K562 (cell line): ENCODE measurements around the gene BTAF1. TPM values are rescaled to one million over a fixed set of nuclear protein-coding genes. Genes with fewer than 3 reads are reported as not detected.

Experiments
- C11orf30 ChIP-seq: fragments of 450-650 bp; IDR thresholded peaks from 2 replicates; pipeline ENCODE4 v1.6.1; 2016; ENCODE audit warnings: low read depth, mild to moderate bottlenecking
- CBFA2T2 ChIP-seq: fragments of 450-650 bp; conservative IDR thresholded peaks from 2 replicates; pipeline ENCODE4 v1.6.1; 2017; ENCODE audit warnings: mild to moderate bottlenecking
- DPF2 ChIP-seq: fragments of 450-650 bp; IDR thresholded peaks from 2 replicates; pipeline ENCODE4 v1.6.1; 2016
- ELF2 ChIP-seq: fragments of 250-450 bp; sonication (Bioruptor Pico); IDR thresholded peaks from 2 replicates; pipeline ENCODE4 v1.5.0; 2021; ENCODE audit warnings: mild to moderate bottlenecking
- FIP1L1 ChIP-seq: fragments of 200-400 bp; formaldehyde crosslinking; IDR thresholded peaks from 2 replicates; pipeline ENCODE4 v1.6.1; 2018; ENCODE audit warnings: mild to moderate bottlenecking, low read depth, low read length; ENCODE audit not compliant: poor library complexity, severe bottlenecking
- JUN ChIP-seq, 2 experiments: sonication (generic) in 1 of 2; formaldehyde crosslinking in 1 of 2; IDR thresholded peaks; 2 replicates each; pipeline versions ENCODE4 v1.6.1 to v1.8.0; 2012 to 2022; ENCODE audit warnings: borderline replicate concordance in 2 of 2, mild to moderate bottlenecking in 2 of 2, improper control_type of control experiment in 1 of 2, low read depth in 1 of 2, low read length in 1 of 2, missing genetic modification reagents in 1 of 2
- NR2F6 ChIP-seq: fragments of 450-650 bp; formaldehyde crosslinking; IDR thresholded peaks from 2 replicates; pipeline ENCODE4 v1.4.0; 2020; ENCODE audit warnings: mild to moderate bottlenecking
- SNRNP70 ChIP-seq: fragments of 200-400 bp; formaldehyde crosslinking; optimal IDR thresholded peaks from 2 replicates; pipeline ENCODE3; 2017; ENCODE audit warnings: low read depth, low read length
- SPI1 ChIP-seq: IDR thresholded peaks from 2 replicates; pipeline ENCODE4 v1.6.1; 2011; ENCODE audit warnings: low read depth, low read length, control low read depth, borderline replicate concordance
- ZFX ChIP-seq: sonication (generic); formaldehyde crosslinking; IDR thresholded peaks from 2 replicates; pipeline ENCODE4 v1.8.0; 2022; ENCODE audit warnings: mild to moderate bottlenecking, missing genetic modification reagents, moderate library complexity
- ZNF184 ChIP-seq: sonication (generic); formaldehyde crosslinking; IDR thresholded peaks from 2 replicates; pipeline ENCODE4 v1.5.0; 2020; ENCODE audit warnings: missing genetic modification reagents
- ZNF41 ChIP-seq: fragments of 250-450 bp; sonication (Bioruptor Pico); conservative IDR thresholded peaks from 2 replicates; pipeline ENCODE4 v1.4.0; 2020; ENCODE audit warnings: mild to moderate bottlenecking
- ZNF707 ChIP-seq: fragments of 250-450 bp; sonication (Bioruptor Pico); conservative IDR thresholded peaks from 2 replicates; pipeline ENCODE4 v1.8.0; 2022; ENCODE audit warnings: inconsistent platforms, mild to moderate bottlenecking, moderate library complexity
- ZNF766 ChIP-seq: fragments of 200-800 bp; sonication (Bioruptor generic); conservative IDR thresholded peaks from 2 replicates; pipeline ENCODE4 v1.6.1; 2016; ENCODE audit warnings: missing genetic modification characterization, missing compliant biosample characterization
- polyA plus RNA-seq, 8 experiments: library from polyadenylated mRNA; depleted of rRNA in 4 of 8; stranded (reverse) in 5 of 8; unstranded in 3 of 8; fragments of >200 nt; fragmentation: Nextera tagmentation in 2 of 8; fragmentation: Illumina TruSeq in 1 of 8; extraction: Ambion mirVana in 2 of 8; extraction: Trizol in 1 of 8; gene quantifications; 2 replicates each; pipeline versions ENCODE4 v1.2.1 to v1.2.3, GENCODE V29; 2011 to 2014; ENCODE audit warnings: inconsistent platforms in 1 of 8, missing spikeins in 1 of 8
- total RNA-seq, 7 experiments: library from RNA; depleted of rRNA in 6 of 7; stranded (reverse); fragments of >200 nt in 6 of 7; fragmentation: Illumina TruSeq in 2 of 7; extraction: Trizol in 2 of 7; gene quantifications; 2 replicates each; pipeline versions ENCODE4 v1.2.1 to v1.2.3, GENCODE V29; 2011 to 2021; ENCODE audit warnings: low replicate concordance in 1 of 7
- TF ChIP-seq, protein P1 (sequence below): fragments of 250-450 bp; sonication (Bioruptor Pico); IDR thresholded peaks from 2 replicates; pipeline ENCODE4 v1.4.0; 2020; ENCODE audit warnings: mild to moderate bottlenecking, moderate library complexity
- TF ChIP-seq, protein P2 (sequence below): IDR thresholded peaks from 2 replicates; pipeline ENCODE4 v1.6.1; 2011; ENCODE audit warnings: borderline replicate concordance, low read depth, mild to moderate bottlenecking, moderate library complexity, low read length; ENCODE audit not compliant: insufficient read depth, poor library complexity, severe bottlenecking
- TF ChIP-seq, protein P3 (sequence below): sonication (generic); formaldehyde crosslinking; IDR thresholded peaks from 2 replicates; pipeline ENCODE4 v1.8.0; 2022; ENCODE audit warnings: mild to moderate bottlenecking, missing genetic modification reagents

Gene BTAF1
- total and polyA plus RNA-seq, 9 of the 15 experiments (the other 6 are each of a cell fraction or from before 2014, with no cell fraction given), result 6.6 to 70.7 (median 30.5) TPM

GRCh38 chr10:91908337-91909116 lies 15.0 kb upstream of the BTAF1 start (continued):
- TF ChIP-seq SPI1, result no peak
- no peak for TF ChIP-seq ZNF41 (CRISPR knock-in tag)
- TF ChIP-seq, protein P1, sequence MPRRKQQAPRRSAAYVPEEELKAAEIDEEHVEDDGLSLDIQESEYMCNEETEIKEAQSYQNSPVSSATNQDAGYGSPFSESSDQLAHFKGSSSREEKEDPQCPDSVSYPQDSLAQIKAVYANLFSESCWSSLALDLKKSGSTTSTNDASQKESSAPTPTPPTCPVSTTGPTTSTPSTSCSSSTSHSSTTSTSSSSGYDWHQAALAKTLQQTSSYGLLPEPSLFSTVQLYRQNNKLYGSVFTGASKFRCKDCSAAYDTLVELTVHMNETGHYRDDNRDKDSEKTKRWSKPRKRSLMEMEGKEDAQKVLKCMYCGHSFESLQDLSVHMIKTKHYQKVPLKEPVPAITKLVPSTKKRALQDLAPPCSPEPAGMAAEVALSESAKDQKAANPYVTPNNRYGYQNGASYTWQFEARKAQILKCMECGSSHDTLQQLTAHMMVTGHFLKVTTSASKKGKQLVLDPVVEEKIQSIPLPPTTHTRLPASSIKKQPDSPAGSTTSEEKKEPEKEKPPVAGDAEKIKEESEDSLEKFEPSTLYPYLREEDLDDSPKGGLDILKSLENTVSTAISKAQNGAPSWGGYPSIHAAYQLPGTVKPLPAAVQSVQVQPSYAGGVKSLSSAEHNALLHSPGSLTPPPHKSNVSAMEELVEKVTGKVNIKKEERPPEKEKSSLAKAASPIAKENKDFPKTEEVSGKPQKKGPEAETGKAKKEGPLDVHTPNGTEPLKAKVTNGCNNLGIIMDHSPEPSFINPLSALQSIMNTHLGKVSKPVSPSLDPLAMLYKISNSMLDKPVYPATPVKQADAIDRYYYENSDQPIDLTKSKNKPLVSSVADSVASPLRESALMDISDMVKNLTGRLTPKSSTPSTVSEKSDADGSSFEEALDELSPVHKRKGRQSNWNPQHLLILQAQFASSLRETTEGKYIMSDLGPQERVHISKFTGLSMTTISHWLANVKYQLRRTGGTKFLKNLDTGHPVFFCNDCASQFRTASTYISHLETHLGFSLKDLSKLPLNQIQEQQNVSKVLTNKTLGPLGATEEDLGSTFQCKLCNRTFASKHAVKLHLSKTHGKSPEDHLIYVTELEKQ (CRISPR knock-in tag), result no peak
- no peak for TF ChIP-seq DPF2
- no peak for TF ChIP-seq CBFA2T2
- peak; percentile 45 for TF ChIP-seq ZFX (CRISPR knock-in tag)
- TF ChIP-seq ZNF707 (CRISPR knock-in tag), result no peak
- TF ChIP-seq JUN (IDR thresholded peaks at IDR 0.05; ENCODE audit: borderline replicate concordance, low read depth, low read length), result peak; percentile 24; the same call in 1 of the 2 replicates
- TF ChIP-seq JUN (CRISPR knock-in tag; IDR thresholded peaks at IDR 0.05; ENCODE audit: borderline replicate concordance), result no peak
- TF ChIP-seq, protein P2, sequence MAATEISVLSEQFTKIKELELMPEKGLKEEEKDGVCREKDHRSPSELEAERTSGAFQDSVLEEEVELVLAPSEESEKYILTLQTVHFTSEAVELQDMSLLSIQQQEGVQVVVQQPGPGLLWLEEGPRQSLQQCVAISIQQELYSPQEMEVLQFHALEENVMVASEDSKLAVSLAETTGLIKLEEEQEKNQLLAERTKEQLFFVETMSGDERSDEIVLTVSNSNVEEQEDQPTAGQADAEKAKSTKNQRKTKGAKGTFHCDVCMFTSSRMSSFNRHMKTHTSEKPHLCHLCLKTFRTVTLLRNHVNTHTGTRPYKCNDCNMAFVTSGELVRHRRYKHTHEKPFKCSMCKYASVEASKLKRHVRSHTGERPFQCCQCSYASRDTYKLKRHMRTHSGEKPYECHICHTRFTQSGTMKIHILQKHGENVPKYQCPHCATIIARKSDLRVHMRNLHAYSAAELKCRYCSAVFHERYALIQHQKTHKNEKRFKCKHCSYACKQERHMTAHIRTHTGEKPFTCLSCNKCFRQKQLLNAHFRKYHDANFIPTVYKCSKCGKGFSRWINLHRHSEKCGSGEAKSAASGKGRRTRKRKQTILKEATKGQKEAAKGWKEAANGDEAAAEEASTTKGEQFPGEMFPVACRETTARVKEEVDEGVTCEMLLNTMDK, result peak; percentile 74
- no peak for TF ChIP-seq ZNF184 (CRISPR knock-in tag)
- TF ChIP-seq ELF2 (CRISPR knock-in tag), result no peak
- TF ChIP-seq ZNF766, result no peak
- peak; percentile 38 for TF ChIP-seq C11orf30
- TF ChIP-seq FIP1L1, result no peak
- TF ChIP-seq NR2F6 (CRISPR knock-in tag), result no peak
- TF ChIP-seq, protein P3, sequence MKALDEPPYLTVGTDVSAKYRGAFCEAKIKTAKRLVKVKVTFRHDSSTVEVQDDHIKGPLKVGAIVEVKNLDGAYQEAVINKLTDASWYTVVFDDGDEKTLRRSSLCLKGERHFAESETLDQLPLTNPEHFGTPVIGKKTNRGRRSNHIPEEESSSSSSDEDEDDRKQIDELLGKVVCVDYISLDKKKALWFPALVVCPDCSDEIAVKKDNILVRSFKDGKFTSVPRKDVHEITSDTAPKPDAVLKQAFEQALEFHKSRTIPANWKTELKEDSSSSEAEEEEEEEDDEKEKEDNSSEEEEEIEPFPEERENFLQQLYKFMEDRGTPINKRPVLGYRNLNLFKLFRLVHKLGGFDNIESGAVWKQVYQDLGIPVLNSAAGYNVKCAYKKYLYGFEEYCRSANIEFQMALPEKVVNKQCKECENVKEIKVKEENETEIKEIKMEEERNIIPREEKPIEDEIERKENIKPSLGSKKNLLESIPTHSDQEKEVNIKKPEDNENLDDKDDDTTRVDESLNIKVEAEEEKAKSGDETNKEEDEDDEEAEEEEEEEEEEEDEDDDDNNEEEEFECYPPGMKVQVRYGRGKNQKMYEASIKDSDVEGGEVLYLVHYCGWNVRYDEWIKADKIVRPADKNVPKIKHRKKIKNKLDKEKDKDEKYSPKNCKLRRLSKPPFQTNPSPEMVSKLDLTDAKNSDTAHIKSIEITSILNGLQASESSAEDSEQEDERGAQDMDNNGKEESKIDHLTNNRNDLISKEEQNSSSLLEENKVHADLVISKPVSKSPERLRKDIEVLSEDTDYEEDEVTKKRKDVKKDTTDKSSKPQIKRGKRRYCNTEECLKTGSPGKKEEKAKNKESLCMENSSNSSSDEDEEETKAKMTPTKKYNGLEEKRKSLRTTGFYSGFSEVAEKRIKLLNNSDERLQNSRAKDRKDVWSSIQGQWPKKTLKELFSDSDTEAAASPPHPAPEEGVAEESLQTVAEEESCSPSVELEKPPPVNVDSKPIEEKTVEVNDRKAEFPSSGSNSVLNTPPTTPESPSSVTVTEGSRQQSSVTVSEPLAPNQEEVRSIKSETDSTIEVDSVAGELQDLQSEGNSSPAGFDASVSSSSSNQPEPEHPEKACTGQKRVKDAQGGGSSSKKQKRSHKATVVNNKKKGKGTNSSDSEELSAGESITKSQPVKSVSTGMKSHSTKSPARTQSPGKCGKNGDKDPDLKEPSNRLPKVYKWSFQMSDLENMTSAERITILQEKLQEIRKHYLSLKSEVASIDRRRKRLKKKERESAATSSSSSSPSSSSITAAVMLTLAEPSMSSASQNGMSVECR (CRISPR knock-in tag), result no peak
- no peak for TF ChIP-seq SNRNP70
